HepG2 (cell line): ENCODE results near the gene EPHA3. TPM values are rescaled to one million over a fixed set of nuclear protein-coding genes. Genes with fewer than 3 reads are reported as not detected.

Source experiments
- ATAC-seq: fragments of 200-7000 bp; cut with Tn5 transposase; 3 replicates; pipeline ENCODE4 v1.9.1; 2020; ENCODE audit warnings: mild to moderate bottlenecking, moderate library complexity
- BruUV-seq: library from RNA; stranded (reverse); fragments of 400-500 nt; replicated peaks from 2 replicates; lab custom pipeline; 2021; lab: Mats Ljungman, UMichigan
- CTCF ChIA-PET: fragments of 300-600 bp; formaldehyde crosslinking; extraction: SDS; loops from one replicate; lab custom pipeline; 2021; ENCODE audit warnings: low total read pairs, inconsistent platforms, low intra/inter-chr PET ratio; lab: Yijun Ruan, JAX
- POLR2A ChIA-PET: fragments of 350-600 bp; sonication (Branson Sonifier 250); formaldehyde crosslinking; loops from one replicate; lab custom pipeline; 2020; ENCODE audit warnings: antibody characterized with exemption, inconsistent platforms; lab: Yijun Ruan, JAX
- DNase-seq: peaks from one replicate; pipeline ENCODE4 v3.0.0-alpha.2; 2015; ENCODE audit warnings: low spot score
- FAIRE-seq: peaks from 3 replicates; lab custom pipeline; 2011; peaks lifted over from hg19 to GRCh38; lab: Jason Lieb, UNC
- H2AFZ ChIP-seq: one replicate; pipeline ENCODE4 v1.6.1; 2011; ENCODE audit warnings: low read length, inconsistent platforms
- H3K27ac ChIP-seq: fragments of 300-600 bp; 3 replicates; pipeline ENCODE4 v1.8.0; 2011; ENCODE audit warnings: mixed run types, mild to moderate bottlenecking, mixed read lengths, low read length, inconsistent platforms; ENCODE audit not compliant: insufficient read depth; ENCODE audit errors: extremely low read length
- H3K27me3 ChIP-seq, 2 experiments: fragments of 200-600 bp in 1 of 2; 2 replicates in 1 of 2; 3 replicates in 1 of 2; pipeline versions ENCODE4 v1.6.0 to v1.8.0; 2011; ENCODE audit warnings: low read length in 2 of 2, mild to moderate bottlenecking in 2 of 2, moderate library complexity in 2 of 2, inconsistent platforms in 1 of 2; ENCODE audit not compliant: insufficient read depth in 2 of 2, control insufficient read depth in 1 of 2
- H3K36me3 ChIP-seq, 2 experiments: fragments of 200-600 bp in 1 of 2; replicated peaks in 1 of 2; 2 replicates in 1 of 2; 3 replicates in 1 of 2; pipeline versions ENCODE4 v1.5.1 to v1.8.0; 2011; ENCODE audit warnings: low read length in 2 of 2, inconsistent platforms in 1 of 2; ENCODE audit not compliant: insufficient read depth in 2 of 2, control insufficient read depth in 1 of 2
- H3K4me1 ChIP-seq: 2 replicates; pipeline ENCODE4 v1.5.1; 2012; ENCODE audit warnings: low read length, inconsistent platforms; ENCODE audit not compliant: insufficient read depth
- H3K4me2 ChIP-seq: 2 replicates; pipeline ENCODE4 v1.6.0; 2011; ENCODE audit warnings: low read depth, low read length, inconsistent platforms
- H3K4me3 ChIP-seq, 3 experiments: fragments of 200-600 bp in 1 of 3; sonication (generic), shearing (Covaris generic) in 1 of 3; replicated peaks in 1 of 3; 2 replicates each; pipeline ENCODE4 v1.5.1; 2011 to 2016; ENCODE audit warnings: low read length in 3 of 3, inconsistent platforms in 2 of 3, low read depth in 2 of 3, mild to moderate bottlenecking in 2 of 3, control low read depth in 1 of 3, mixed read lengths in 1 of 3; ENCODE audit not compliant: insufficient read depth in 1 of 3
- H3K79me2 ChIP-seq: one replicate; pipeline ENCODE4 v1.6.1; 2011; ENCODE audit warnings: low read length, inconsistent platforms; ENCODE audit not compliant: insufficient read depth
- H3K9ac ChIP-seq: 2 replicates; pipeline ENCODE4 v1.6.0; 2011; ENCODE audit warnings: mild to moderate bottlenecking, low read depth, low read length, inconsistent platforms; ENCODE audit not compliant: insufficient read depth
- H3K9me3 ChIP-seq: 2 replicates; pipeline ENCODE4 v1.5.1; 2012; ENCODE audit warnings: mild to moderate bottlenecking, low read length
- H4K20me1 ChIP-seq: 2 replicates; pipeline ENCODE4 v1.6.0; 2011; ENCODE audit warnings: inconsistent platforms, mild to moderate bottlenecking, low read length, moderate library complexity; ENCODE audit not compliant: insufficient read depth
- E2F2 ChIP-seq: sonication (generic); formaldehyde crosslinking; IDR thresholded peaks from 2 replicates; pipeline ENCODE4 v1.4.0; 2020; ENCODE audit warnings: missing genetic modification reagents, borderline replicate concordance
- FOXA1 ChIP-seq, 2 experiments: fragments of 450-650 bp in 1 of 2; sonication (generic) in 1 of 2; formaldehyde crosslinking in 1 of 2; IDR thresholded peaks; 2 replicates each; pipeline versions ENCODE4 v1.4.0 to v1.6.1; 2016 to 2020; ENCODE audit warnings: missing genetic modification reagents in 1 of 2
- HHEX ChIP-seq: IDR thresholded peaks from 2 replicates; pipeline ENCODE4 v1.6.1; 2016; ENCODE audit warnings: control low read depth
- NFATC3 ChIP-seq: sonication (generic); formaldehyde crosslinking; IDR thresholded peaks from 2 replicates; pipeline ENCODE4 v1.5.1; 2020; ENCODE audit warnings: mild to moderate bottlenecking, missing genetic modification reagents
- POLR2AphosphoS5 ChIP-seq: IDR thresholded peaks from 2 replicates; pipeline ENCODE4 v1.6.1; 2012; ENCODE audit warnings: low read depth, low read length
- ZNF775 ChIP-seq: sonication (generic); formaldehyde crosslinking; IDR thresholded peaks from 2 replicates; pipeline ENCODE4 v1.4.0; 2020; ENCODE audit warnings: missing genetic modification reagents, mild to moderate bottlenecking, moderate library complexity, borderline replicate concordance
- ZNF788 ChIP-seq: sonication (generic); formaldehyde crosslinking; IDR thresholded peaks from 2 replicates; pipeline ENCODE4 v1.5.0; 2020; ENCODE audit warnings: mild to moderate bottlenecking, missing genetic modification reagents, borderline replicate concordance
- WGBS: methylation state at CpG from one replicate; pipeline ENCODE4 v1.1.6; 2017; ENCODE audit warnings: low lambda C conversion rate; 5-methylcytosine and 5-hydroxymethylcytosine counted together
- in situ Hi-C: cut with HindIII; loops from 2 replicates; pipeline ENCODE4 v1.10.0; 2017; ENCODE audit warnings: low pct_unique_long_range_greater_than_20kb; ENCODE audit not compliant: extremely low pct_ligation_motif_present
- intact Hi-C: fragments of 100-400 bp; cut with micrococcal nuclease; formaldehyde crosslinking; loops from one replicate; pipeline ENCODE4 v1.10.0; 2022; ENCODE audit not compliant: unreplicated experiment
- polyA plus RNA-seq, 8 experiments: library from polyadenylated mRNA; depleted of rRNA in 3 of 8; stranded (reverse) in 7 of 8; unstranded in 1 of 8; fragments of >200 nt; fragmentation: Illumina TruSeq in 4 of 8; extraction: Trizol in 4 of 8; gene quantifications; 2 replicates each; pipeline versions ENCODE4 v1.2.1 to v1.2.3, GENCODE V29; 2011 to 2016; ENCODE audit warnings: low read depth in 4 of 8, missing spikeins in 1 of 8, mixed read lengths in 1 of 8; ENCODE audit not compliant: insufficient read depth in 1 of 8
- total RNA-seq, 5 experiments: library from RNA; depleted of rRNA; stranded (reverse); fragments of >200 nt; fragmentation: Illumina TruSeq; extraction: Trizol; gene quantifications; 2 replicates each; pipeline ENCODE4 v1.2.3, GENCODE V29; 2016; ENCODE audit warnings: low read depth in 1 of 5
- TF ChIP-seq, protein P1 (sequence below): sonication (generic); formaldehyde crosslinking; IDR thresholded peaks from 2 replicates; pipeline ENCODE4 v1.8.0; 2022; ENCODE audit warnings: mild to moderate bottlenecking, missing genetic modification reagents, moderate library complexity
- TF ChIP-seq, protein P2 (sequence below): IDR thresholded peaks from 2 replicates; pipeline ENCODE4 v1.6.1; 2016; ENCODE audit warnings: missing genetic modification reagents, missing compliant biosample characterization

EPHA3 gene
- total and polyA plus RNA-seq, 2 of the 13 experiments (the other 11 are each of a cell fraction or from before 2014, with no cell fraction given), result 0.01 TPM; not detected in 1

DNA sequence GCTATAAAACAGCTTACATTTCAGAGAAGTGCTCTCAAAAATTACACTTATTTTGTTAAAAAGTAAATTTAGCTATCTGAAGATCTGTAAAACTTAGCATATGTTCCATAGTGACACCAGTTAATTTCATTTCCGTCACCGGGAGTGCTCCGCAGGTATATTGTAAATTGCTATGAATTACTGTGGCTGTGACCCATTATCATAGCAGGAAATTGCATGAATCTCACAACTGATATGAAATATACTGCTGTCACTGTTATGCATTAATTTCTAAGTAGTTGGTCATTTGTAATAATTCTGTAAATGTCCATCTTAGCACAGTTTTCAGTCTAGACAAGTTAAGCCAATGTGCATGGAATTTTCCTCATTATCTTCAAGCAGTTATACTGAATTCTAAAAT is 91.2 kb downstream of the EPHA3 start (continued):
- TF ChIP-seq, protein P1, sequence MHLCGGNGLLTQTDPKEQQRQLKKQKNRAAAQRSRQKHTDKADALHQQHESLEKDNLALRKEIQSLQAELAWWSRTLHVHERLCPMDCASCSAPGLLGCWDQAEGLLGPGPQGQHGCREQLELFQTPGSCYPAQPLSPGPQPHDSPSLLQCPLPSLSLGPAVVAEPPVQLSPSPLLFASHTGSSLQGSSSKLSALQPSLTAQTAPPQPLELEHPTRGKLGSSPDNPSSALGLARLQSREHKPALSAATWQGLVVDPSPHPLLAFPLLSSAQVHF, result no peak
- TF ChIP-seq FOXA1 (IDR thresholded peaks at IDR 0.05) (no peak), FOXA1 (CRISPR knock-in tag; IDR thresholded peaks at IDR 0.05) (no peak), NFATC3 (CRISPR knock-in tag) (no peak), POLR2AphosphoS5 (no peak), HHEX (CRISPR knock-in tag) (no peak)

- BruUV-seq, result no TSS peak
- Histone ChIP-seq H3K27ac (no peak overlapping the region), H3K4me3 (no peak overlapping the region), H3K4me2 (no peak overlapping the region), H3K36me3 (no peaks in the 10 kb centered on the region), H3K27me3 (no peaks in the 10 kb centered on the region), H3K9me3 (no peaks in the 10 kb centered on the region), H4K20me1 (no peaks in the 10 kb centered on the region), H3K79me2 (no peaks in the 10 kb centered on the region), H3K4me1 (no peaks in the 10 kb centered on the region), H3K9ac (no peak overlapping the region), H2AFZ (no peak overlapping the region)
- no peak for ATAC-seq
- no peak for FAIRE-seq
- ChIA-PET CTCF (no interaction called here), POLR2A (no interaction called here)
- in situ Hi-C loops, result no loop called here
- DNase-seq, result no peak
- 3% methylated on average over 1 of the region's 1 CpG for WGBS
- intact Hi-C loops, result no loop called here
- TF ChIP-seq, protein P2, sequence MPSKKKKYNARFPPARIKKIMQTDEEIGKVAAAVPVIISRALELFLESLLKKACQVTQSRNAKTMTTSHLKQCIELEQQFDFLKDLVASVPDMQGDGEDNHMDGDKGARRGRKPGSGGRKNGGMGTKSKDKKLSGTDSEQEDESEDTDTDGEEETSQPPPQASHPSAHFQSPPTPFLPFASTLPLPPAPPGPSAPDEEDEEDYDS, result no peak
- no peak for TF ChIP-seq E2F2 (CRISPR knock-in tag)
- no peak for TF ChIP-seq ZNF788
- no peak for TF ChIP-seq ZNF775 (CRISPR knock-in tag)
These were observed 105.2 kb downstream of the EPHA3 start for GRCh38 chr3:89212619-89213018.
